HG02870 (cell line): ENCODE data around the gene DKK2.
A peak's percentile ranks its signal among the peaks of the same experiment; 100 is the strongest.
"Not testable (repeated sequence)": the region's sequence is repeated elsewhere in the genome, so short reads cannot be mapped to it uniquely, and the experiment has no call there.

ENCODE experiments used
- ATAC-seq: cut with Tn5 transposase; IDR thresholded peaks from one replicate; pipeline ENCODE4 v1.9.1; 2021; ENCODE audit warnings: mild to moderate bottlenecking, moderate library complexity; ENCODE audit not compliant: unreplicated experiment

DKK2 gene

GRCh38 chr4:106914223-106914622 lies 121.9 kb downstream of the DKK2 start:
- no peak for ATAC-seq

DNA sequence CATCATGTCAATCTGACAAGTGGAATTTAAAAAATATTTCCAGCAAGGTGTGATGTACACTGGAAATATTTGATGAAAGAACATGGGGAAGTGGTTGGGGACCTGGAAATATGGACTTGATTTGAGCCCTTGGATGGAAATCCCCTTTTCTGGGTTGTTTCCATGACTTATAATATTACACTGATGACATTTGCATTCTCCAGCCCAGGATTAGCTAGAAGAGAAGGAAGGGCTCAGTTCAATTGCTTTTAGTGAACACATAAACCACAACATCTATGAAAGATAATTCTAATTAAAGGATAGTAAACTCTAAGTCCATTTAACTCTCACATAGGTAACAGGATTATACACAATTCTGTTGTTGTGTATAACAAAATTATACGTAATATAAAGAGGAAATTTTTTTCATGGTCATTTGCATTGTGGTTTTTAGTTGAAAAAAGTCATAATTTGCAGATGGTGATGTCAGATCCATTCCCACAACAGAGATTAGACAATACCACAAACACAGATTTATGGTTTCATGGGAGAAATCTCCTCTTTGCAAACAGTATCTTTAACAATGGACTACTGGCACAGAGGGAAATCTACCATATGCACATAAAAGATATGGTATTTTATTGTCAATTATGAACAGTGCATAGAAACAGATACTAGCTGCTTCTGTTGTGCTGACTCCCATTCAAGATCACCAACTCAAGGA lies 126.5 kb downstream of the DKK2 start:
- ATAC-seq, result no peak

GRCh38 chr4:106908049-106908448 lies 128.1 kb downstream of the DKK2 start:
- not testable (repeated sequence) for ATAC-seq

DNA sequence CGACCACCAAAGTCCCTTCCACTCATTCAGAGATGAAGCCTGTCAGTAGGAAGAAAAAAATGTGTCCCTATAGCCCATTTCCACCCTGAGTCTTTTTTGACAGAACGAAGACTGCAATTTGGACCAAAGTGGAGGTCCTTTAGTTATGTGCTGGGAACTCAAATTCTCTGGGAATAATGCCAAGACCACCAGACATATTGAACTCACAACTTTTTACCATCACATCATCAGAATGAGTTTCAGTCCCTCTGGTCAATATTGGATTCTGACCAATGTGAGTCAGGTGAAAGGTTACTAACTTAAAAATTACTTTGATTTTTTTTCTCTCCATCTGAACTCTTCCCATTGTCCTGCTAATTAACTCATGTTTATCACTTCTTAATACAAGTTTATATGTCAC lies 128.9 kb downstream of the DKK2 start:
- no peak for ATAC-seq

DNA sequence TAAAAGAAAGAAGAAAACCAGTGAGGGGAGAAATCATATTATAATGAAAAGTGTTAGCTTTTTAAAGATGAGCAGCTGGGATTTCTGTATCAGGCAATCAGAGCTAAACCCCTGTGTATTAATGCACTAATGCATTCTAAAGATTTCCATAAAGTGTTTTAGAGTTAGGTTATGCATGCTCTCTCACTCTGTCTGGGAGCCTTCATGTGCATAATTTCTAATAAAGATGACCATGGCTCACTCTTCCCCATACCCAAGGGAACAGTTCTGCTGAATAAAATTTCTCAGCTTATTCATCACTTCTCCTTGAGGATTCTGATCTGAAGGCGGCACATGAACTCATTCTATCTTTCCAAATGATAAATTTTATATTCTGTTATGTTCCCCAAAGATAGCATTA lies 129.4 kb downstream of the DKK2 start:
- no peak for ATAC-seq

- peak; percentile 79 for ATAC-seq
These were observed 137.4 kb downstream of the DKK2 start for GRCh38 chr4:106898621-106899230.

DNA sequence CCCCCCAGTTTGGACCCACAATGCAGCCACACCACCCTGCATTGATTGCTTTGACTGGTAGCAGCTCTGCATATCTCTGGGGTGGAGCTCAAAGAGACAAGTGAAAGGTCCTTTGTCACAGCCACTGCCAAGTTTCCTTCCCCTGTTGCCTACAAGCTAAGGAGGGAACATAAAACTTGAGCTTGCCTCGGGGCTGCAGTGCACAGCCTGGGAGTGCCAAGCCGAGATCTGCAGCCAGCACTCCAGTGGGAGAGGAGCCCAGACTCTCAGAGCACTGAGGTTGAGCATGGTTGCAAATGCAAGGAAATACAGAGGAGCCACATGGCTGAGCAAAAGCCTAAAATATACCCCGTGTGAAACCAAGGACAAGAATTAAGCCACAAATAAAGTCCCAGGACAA lies 142.2 kb downstream of the DKK2 start:
- ATAC-seq, result no peak

DNA sequence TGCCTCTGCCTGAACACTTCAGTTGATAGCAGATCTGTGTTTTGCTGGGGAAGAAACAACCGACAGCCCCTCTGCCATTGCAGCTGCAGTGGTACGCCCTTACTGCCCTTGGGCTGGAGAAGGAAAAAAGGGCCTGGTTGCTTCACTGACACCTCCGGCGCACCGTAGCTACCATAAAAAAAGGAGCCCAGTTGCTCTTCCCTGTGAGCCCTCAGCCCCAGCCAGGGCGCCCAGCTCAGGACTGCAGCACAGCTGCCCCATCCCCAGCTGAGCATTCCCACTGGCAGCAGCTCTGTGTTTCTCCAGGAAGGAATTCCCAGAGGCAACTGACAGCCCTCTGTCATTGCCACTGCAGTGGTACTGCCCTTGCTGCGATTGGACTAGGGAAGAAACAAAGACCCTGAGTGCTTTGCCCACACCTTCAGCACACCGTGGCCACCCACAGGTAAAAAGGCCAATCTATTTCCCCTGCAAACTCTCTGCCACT lies 142.7 kb downstream of the DKK2 start:
- ATAC-seq, result no peak

- no peak for ATAC-seq
These were observed 143.3 kb downstream of the DKK2 start for GRCh38 chr4:106892786-106893185.

DNA sequence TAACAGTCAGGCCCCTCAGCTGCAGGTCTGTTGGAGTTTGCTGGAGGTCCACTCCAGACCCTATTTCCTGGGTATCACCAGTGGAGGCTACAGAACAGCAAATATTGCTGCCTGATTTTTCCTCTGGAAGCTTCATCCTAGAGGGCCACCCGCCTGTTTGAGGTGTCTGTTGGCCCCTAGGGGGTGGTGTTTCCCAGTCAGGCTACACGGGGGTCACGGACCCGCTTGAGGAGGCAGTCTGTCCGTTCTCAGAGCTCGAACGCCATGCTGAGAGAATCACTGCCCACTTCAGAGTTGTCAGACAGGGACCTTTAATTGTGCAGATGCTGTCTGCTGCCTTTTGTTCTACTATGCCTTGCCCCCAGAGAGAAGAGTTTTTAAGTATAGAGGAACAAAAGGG lies 160.8 kb downstream of the DKK2 start:
- ATAC-seq, result no peak
